Ishikawa (cell line): ENCODE measurements around the gene STT3B.
A peak's percentile ranks its signal among the peaks of the same experiment; 100 is the strongest.

ENCODE experiments used
- CEBPB ChIP-seq: IDR thresholded peaks from 2 replicates; pipeline ENCODE4 v1.6.1; 2012
- CREB1 ChIP-seq: IDR thresholded peaks from 2 replicates; pipeline ENCODE4 v1.6.1; 2012; ENCODE audit warnings: low read depth
- EGR1 ChIP-seq: IDR thresholded peaks from 2 replicates; pipeline ENCODE4 v1.6.1; 2012
- EP300 ChIP-seq: IDR thresholded peaks from 2 replicates; pipeline ENCODE4 v1.6.1; 2012; ENCODE audit warnings: borderline replicate concordance
- FOXM1 ChIP-seq: IDR thresholded peaks from 2 replicates; pipeline ENCODE4 v1.6.1; 2012; ENCODE audit warnings: low read depth, borderline replicate concordance
- NFIC ChIP-seq: IDR thresholded peaks from 2 replicates; pipeline ENCODE4 v1.6.1; 2012
- RAD21 ChIP-seq: IDR thresholded peaks from 2 replicates; pipeline ENCODE4 v1.6.1; 2012; ENCODE audit warnings: low read depth
- TAF1 ChIP-seq: IDR thresholded peaks from 2 replicates; pipeline ENCODE4 v1.6.1; 2012; ENCODE audit warnings: low read depth, mild to moderate bottlenecking
- TCF12 ChIP-seq: IDR thresholded peaks from 2 replicates; pipeline ENCODE4 v1.6.1; 2012; ENCODE audit warnings: low read depth
- TEAD4 ChIP-seq: IDR thresholded peaks from 2 replicates; pipeline ENCODE4 v1.6.1; 2012
- YY1 ChIP-seq: IDR thresholded peaks from 2 replicates; pipeline ENCODE4 v1.6.1; 2012; ENCODE audit warnings: low read depth
- ZBTB7A ChIP-seq: IDR thresholded peaks from 2 replicates; pipeline ENCODE4 v1.6.1; 2012; ENCODE audit warnings: low read depth
- TF ChIP-seq, protein P1 (sequence below): IDR thresholded peaks from 2 replicates; pipeline ENCODE4 v1.6.1; 2012; ENCODE audit warnings: low read depth, mild to moderate bottlenecking
- TF ChIP-seq, protein P2 (sequence below): IDR thresholded peaks from 2 replicates; pipeline ENCODE4 v1.6.1; 2012
- TF ChIP-seq, protein P3 (sequence below): IDR thresholded peaks from 2 replicates; pipeline ENCODE4 v1.6.1; 2012

Gene STT3B

DNA sequence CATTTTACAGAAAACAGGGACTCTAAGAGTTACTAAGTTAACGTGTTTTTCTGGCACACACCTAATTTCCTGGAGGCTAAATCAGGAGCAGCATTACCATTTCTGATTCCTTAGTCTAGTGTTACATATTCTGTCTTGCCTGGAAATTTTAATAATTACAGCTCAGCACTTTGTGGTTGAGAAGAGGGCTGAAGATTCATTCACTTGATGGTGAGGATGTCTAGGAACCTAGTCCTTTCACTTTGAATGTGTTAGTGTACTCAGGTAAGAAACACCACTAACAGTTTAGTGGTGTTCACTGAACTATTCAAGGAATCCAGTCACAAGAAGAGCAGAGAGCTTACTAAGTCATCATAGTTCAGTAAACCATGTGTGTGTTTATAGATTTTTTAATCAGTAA lies 102.8 kb downstream of the STT3B start:
- TF ChIP-seq, protein P1, sequence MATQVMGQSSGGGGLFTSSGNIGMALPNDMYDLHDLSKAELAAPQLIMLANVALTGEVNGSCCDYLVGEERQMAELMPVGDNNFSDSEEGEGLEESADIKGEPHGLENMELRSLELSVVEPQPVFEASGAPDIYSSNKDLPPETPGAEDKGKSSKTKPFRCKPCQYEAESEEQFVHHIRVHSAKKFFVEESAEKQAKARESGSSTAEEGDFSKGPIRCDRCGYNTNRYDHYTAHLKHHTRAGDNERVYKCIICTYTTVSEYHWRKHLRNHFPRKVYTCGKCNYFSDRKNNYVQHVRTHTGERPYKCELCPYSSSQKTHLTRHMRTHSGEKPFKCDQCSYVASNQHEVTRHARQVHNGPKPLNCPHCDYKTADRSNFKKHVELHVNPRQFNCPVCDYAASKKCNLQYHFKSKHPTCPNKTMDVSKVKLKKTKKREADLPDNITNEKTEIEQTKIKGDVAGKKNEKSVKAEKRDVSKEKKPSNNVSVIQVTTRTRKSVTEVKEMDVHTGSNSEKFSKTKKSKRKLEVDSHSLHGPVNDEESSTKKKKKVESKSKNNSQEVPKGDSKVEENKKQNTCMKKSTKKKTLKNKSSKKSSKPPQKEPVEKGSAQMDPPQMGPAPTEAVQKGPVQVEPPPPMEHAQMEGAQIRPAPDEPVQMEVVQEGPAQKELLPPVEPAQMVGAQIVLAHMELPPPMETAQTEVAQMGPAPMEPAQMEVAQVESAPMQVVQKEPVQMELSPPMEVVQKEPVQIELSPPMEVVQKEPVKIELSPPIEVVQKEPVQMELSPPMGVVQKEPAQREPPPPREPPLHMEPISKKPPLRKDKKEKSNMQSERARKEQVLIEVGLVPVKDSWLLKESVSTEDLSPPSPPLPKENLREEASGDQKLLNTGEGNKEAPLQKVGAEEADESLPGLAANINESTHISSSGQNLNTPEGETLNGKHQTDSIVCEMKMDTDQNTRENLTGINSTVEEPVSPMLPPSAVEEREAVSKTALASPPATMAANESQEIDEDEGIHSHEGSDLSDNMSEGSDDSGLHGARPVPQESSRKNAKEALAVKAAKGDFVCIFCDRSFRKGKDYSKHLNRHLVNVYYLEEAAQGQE: no peak

DNA sequence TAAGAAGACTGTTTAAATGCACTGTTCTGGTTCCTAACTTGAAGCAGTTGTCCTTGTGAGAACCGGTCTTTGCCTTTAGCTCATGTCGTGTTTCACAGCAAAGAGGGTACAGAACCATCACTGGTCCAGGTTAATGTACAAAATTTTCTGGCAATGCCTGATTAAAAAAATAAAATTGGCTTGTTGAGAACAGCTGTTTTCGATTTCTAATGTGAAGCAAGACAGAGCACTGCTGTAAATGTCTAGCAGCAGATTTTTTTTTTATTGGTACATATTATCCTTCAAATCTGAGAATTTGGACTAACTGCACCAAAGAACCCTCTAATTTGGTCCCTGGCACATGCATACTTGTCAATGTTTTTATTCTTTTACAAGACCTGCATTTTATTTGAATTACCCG lies 103.3 kb downstream of the STT3B start:
- TF ChIP-seq EP300 (no peak), ZBTB7A (no peak), NFIC (no peak), TAF1 (no peak), EGR1 (no peak), CREB1 (no peak), TCF12 (no peak), TEAD4 (no peak), FOXM1 (no peak), CEBPB (no peak), YY1 (no peak), RAD21 (no peak)
- TF ChIP-seq, protein P2, sequence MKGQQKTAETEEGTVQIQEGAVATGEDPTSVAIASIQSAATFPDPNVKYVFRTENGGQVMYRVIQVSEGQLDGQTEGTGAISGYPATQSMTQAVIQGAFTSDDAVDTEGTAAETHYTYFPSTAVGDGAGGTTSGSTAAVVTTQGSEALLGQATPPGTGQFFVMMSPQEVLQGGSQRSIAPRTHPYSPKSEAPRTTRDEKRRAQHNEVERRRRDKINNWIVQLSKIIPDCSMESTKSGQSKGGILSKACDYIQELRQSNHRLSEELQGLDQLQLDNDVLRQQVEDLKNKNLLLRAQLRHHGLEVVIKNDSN: no peak
- TF ChIP-seq, protein P3, sequence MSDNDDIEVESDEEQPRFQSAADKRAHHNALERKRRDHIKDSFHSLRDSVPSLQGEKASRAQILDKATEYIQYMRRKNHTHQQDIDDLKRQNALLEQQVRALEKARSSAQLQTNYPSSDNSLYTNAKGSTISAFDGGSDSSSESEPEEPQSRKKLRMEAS: no peak
- TF ChIP-seq, protein P1: no peak

DNA sequence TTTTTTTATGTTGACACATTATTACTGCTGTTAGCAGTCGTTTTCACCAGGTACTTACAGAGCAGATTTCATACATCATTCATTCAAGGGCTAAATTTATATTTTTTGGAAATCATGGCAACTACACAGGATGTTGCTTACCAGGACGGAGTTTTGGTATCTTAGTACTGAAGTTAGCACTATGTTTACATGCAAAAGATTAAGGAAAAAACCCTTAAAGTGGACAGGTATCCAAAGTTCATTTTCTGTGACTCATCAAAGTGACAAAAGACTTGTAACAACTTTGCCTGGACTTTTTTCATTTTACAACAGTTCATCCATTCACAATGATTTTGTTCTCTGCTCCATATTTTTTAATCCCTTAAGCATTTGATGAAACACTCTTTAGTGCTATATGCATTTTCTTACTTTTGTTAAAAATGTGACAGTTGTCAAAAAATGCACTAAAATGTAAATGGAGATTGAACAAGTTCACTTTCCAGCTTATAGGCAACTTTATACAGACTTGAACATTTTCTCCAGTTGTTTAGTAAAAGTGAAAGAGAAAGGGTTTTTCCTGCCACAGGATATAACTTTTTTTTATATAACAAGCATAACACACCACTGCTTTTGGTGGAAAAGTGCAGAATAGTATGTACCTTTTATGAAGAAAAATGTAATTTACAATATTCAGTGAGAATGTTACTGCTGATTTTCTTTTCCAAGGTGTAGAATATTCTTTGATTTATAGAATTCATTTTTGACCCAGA lies 104.1 kb downstream of the STT3B start:
- no peak for TF ChIP-seq CEBPB
- TF ChIP-seq EGR1: no peak
- no peak for TF ChIP-seq NFIC
- TF ChIP-seq, protein P3: no peak
- TF ChIP-seq ZBTB7A: no peak
- no peak for TF ChIP-seq YY1
- TF ChIP-seq CREB1: no peak
- no peak for TF ChIP-seq TCF12

DNA sequence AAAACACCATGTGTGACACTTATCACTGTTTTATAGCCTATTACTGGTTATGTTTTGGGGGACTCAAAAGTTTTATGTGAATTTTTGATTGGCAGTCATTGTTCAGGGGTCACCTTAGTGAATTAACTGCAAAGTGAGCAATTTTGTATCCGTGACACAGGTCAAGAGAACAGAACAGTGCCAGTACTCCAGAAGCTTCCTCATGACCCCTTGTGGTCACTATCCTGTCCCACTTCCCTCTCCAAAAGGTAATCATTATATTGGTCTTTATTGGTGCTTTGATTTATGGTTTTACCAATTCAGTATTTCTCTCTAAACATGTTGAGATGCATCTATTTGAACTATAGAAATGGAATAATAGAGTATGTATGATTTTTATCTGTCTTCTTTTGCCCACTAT lies 107.1 kb downstream of the STT3B start:
- no peak for TF ChIP-seq TAF1
- TF ChIP-seq NFIC: no peak
- 0 out of 2 replicates have a peak, but pooled peaks have one; percentile 4 for TF ChIP-seq RAD21
- no peak for TF ChIP-seq ZBTB7A
- TF ChIP-seq EGR1: no peak
- TF ChIP-seq, protein P2: no peak
- no peak for TF ChIP-seq FOXM1
- TF ChIP-seq EP300: no peak

DNA sequence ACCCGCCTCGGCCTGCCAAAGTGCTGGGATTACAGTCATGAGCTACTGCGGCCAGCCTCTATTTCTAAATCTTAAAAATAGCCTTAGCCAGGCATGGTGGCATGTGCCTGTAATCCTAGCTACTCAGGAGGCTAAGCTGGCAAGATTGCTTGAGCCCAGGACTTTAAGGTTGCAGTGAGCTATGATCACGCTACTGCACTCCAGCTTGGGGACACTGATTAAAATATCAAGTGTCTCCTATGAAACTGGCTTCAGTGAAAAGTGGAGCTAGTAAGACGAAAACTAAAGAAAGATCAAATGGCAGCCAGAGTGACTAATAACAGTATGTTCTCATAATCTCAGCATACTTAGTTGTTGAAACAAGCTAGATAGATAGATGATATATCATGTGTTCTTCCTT lies 112.5 kb downstream of the STT3B start:
- TF ChIP-seq NFIC (no peak), RAD21 (no peak), CREB1 (no peak), ZBTB7A (no peak), EP300 (no peak), CEBPB (no peak), TEAD4 (no peak), EGR1 (no peak), TCF12 (no peak), FOXM1 (no peak), TAF1 (no peak), YY1 (no peak)
- TF ChIP-seq, protein P3: no peak
- TF ChIP-seq, protein P1: no peak
- TF ChIP-seq, protein P2: no peak
